Chondrocyte (in vitro differentiated cells): ENCODE measurements around the gene GPR142. TPM values are rescaled to one million over a fixed set of nuclear protein-coding genes. Genes with fewer than 3 reads are reported as not detected.

ENCODE experiments used
- DNase-seq: peaks from one replicate; pipeline ENCODE4 v3.0.0; 2021; ENCODE audit warnings: mixed read lengths, low spot score
- H3K27ac Mint-ChIP-seq: one replicate; pipeline ENCODE4 v1.8.0; 2021; ENCODE audit warnings: mild to moderate bottlenecking, moderate library complexity, mixed read lengths; ENCODE audit not compliant: unreplicated experiment
- H3K27me3 Mint-ChIP-seq: 2 replicates; pipeline ENCODE4 v1.8.0; 2021; ENCODE audit warnings: low read depth, mixed read lengths
- H3K36me3 Mint-ChIP-seq: 2 replicates; pipeline ENCODE4 v1.8.0; 2021; ENCODE audit warnings: low read depth, mixed read lengths
- H3K4me1 Mint-ChIP-seq: 2 replicates; pipeline ENCODE4 v1.8.0; 2021; ENCODE audit warnings: low read depth, mild to moderate bottlenecking, mixed read lengths
- H3K4me3 Mint-ChIP-seq: one replicate; pipeline ENCODE4 v1.8.0; 2021; ENCODE audit warnings: mild to moderate bottlenecking, moderate library complexity, mixed read lengths; ENCODE audit not compliant: unreplicated experiment
- H3K9me3 Mint-ChIP-seq: 2 replicates; pipeline ENCODE4 v1.8.0; 2021; ENCODE audit warnings: low read depth, mixed read lengths
- CTCF ChIP-seq: fragments of 200-600 bp; sonication (generic); IDR thresholded peaks from 2 replicates; pipeline ENCODE4 v1.5.0; 2021; ENCODE audit warnings: antibody characterized with exemption, mild to moderate bottlenecking, moderate library complexity
- total RNA-seq: library from RNA; stranded (reverse); gene quantifications from 3 replicates; pipeline ENCODE4 v1.2.1, GENCODE V29; 2021

The GPR142 gene
- total RNA-seq, 1 donor from 2014 or later, result not detected

GRCh38 chr17:74410001-74410443, 42.7 kb downstream of the GPR142 start:
- Mint-ChIP-seq H3K36me3 (peaks cover 3% of the 10 kb centered on the region), H3K4me1 (no peaks in the 10 kb centered on the region), H3K27ac (no peak overlapping the region), H3K9me3 (peaks cover 5% of the 10 kb centered on the region), H3K4me3 (no peak overlapping the region), H3K27me3 (no peaks in the 10 kb centered on the region)
- DNase-seq, result no peak
- TF ChIP-seq CTCF, result no peak

- no peak for TF ChIP-seq CTCF
- Mint-ChIP-seq H3K27ac (no peak overlapping the region), H3K9me3 (peaks cover 5% of the 10 kb centered on the region), H3K4me1 (peaks cover 5% of the 10 kb centered on the region), H3K4me3 (no peak overlapping the region), H3K27me3 (no peaks in the 10 kb centered on the region), H3K36me3 (peaks cover 3% of the 10 kb centered on the region)
- no peak for DNase-seq
Measured at GRCh38 chr17:74412581-74412980, 45.3 kb downstream of the GPR142 start.

GRCh38 chr17:74413491-74413890, 46.2 kb downstream of the GPR142 start:
- TF ChIP-seq CTCF, result no peak
- Mint-ChIP-seq H3K4me1 (peaks cover 6% of the 10 kb centered on the region), H3K36me3 (peaks cover 3% of the 10 kb centered on the region), H3K27ac (no peak overlapping the region), H3K27me3 (no peaks in the 10 kb centered on the region), H3K4me3 (no peak overlapping the region), H3K9me3 (peaks cover 5% of the 10 kb centered on the region)
- no peak for DNase-seq

- H3K4me1 Mint-ChIP-seq, result peaks cover 6% of the 10 kb centered on the region
- no peak overlapping the region for H3K4me3 Mint-ChIP-seq
- H3K27me3 Mint-ChIP-seq, result no peaks in the 10 kb centered on the region
- TF ChIP-seq CTCF, result no peak
- peaks cover 5% of the 10 kb centered on the region for H3K9me3 Mint-ChIP-seq
- peaks cover 3% of the 10 kb centered on the region for H3K36me3 Mint-ChIP-seq
- no peak overlapping the region for H3K27ac Mint-ChIP-seq
- no peak for DNase-seq
Measured at GRCh38 chr17:74414510-74414909, 47.2 kb downstream of the GPR142 start.

- Mint-ChIP-seq H3K27ac (no peak overlapping the region), H3K4me3 (no peak overlapping the region)
Measured at GRCh38 chr17:74415608-74416396, 48.5 kb downstream of the GPR142 start.

More at GRCh38 chr17:74415608-74416396, 48.5 kb downstream of the GPR142 start:
- peaks cover under 1% of the 10 kb centered on the region for H3K9me3 Mint-ChIP-seq
- DNase-seq, result no peak
- H3K36me3 Mint-ChIP-seq, result peaks cover under 1% of the 10 kb centered on the region
- peaks cover 10% of the 10 kb centered on the region for H3K4me1 Mint-ChIP-seq
- no peaks in the 10 kb centered on the region for H3K27me3 Mint-ChIP-seq
- no peak for TF ChIP-seq CTCF
